ENCODE measurements around the gene PLCD1.
"Not testable (repeated sequence)": the region's sequence is repeated elsewhere in the genome, so short reads cannot be mapped to it uniquely, and the experiment has no call there.

The PLCD1 gene

DNA sequence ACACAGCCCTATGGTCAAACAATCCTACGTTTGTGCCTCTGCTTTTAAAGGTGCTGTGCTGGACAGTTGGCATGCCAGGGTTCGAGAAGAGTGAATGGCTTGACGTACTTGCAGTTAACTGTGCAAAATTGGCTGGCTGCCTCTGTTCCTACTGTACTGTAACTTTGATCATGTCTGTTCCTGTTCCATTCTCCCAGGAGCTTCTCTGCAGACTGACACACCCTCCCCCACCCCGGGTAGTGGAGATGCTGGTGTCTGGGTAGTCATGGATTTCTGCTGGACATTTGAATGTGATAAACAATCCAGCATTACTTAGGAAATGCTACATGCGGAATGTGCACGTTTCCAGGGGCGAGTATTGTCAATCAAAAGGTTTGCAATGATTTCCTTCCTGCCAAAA, 45.4 kb downstream of the PLCD1 start:
- DNase-seq = no peak

DNA sequence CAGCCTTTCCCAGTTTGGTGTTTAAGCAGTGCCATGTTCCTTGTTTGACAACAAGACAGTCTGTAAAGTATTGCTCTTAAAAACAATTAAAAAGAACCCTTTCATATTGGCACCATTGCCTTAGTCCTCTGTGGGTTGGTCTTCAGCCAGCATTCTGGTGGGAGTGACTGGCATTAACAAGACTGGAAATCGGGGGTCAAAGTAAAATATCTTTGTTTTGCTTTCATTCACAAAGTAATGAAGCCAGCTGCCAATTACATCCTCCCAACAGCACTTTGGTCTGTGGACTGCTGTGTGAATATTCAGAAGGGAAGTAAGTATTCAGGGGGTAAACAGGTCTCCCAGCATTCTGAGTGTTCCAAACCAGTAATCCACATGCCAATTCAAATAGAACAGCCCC, 47.1 kb downstream of the PLCD1 start:
- no peak for DNase-seq

DNA sequence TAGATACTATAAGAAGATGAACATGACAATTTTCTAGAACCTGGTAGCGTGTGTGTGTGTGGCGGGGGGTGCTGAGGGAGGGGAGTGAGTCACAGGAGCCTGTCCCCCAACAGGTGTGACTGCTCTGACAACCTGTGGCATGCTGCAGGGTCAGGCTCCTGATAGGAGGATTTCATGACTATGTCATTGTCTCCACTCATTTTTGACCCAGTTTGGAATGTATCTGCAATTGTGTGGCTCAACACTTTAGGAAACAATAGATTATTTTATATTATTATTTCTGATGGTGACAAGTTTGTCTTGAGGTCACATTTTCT, 48.1 kb downstream of the PLCD1 start:
- DNase-seq = no peak

DNA sequence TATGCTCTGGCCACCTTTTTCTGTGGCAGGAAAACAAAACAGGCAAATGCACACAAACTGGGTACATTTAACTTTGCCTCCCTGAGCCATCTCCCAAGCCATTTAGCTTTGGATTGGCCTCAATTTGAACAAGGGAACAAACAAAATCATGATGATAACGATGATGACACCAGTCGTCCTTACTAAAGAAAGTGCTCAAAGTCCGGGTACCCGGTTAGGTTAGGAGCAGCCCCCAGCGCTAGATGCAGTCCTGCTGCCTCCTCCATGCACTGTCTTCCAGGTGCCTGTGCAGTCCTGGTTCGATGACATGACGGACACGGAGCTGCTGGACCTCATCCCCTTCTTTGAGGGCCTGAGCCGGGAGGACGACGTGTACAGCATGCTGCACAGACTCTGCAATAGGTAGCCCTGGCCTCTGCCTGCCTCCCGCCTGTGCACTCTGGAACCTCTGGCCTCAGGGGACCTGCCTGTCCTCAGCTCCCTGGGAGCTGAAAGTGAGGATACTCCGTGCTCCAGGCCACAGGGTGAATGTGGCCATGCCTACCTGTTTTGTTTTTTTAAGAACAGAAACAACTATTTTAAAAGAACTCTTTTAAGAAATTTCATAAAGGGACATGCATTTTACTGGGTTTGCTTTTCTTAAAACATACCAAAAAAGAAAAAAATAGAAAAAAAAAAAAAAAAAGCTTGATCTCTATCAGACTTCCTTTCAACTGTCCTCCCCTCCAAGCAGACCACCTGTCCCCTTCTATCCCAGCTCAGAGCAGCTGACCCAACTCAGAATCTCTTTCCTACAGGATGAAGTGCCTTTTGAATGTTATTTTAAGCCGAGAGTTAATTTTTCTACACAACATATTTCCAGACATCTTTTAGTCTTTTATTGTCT, 48.7 kb downstream of the PLCD1 start:
- DNase-seq = no peak

DNA sequence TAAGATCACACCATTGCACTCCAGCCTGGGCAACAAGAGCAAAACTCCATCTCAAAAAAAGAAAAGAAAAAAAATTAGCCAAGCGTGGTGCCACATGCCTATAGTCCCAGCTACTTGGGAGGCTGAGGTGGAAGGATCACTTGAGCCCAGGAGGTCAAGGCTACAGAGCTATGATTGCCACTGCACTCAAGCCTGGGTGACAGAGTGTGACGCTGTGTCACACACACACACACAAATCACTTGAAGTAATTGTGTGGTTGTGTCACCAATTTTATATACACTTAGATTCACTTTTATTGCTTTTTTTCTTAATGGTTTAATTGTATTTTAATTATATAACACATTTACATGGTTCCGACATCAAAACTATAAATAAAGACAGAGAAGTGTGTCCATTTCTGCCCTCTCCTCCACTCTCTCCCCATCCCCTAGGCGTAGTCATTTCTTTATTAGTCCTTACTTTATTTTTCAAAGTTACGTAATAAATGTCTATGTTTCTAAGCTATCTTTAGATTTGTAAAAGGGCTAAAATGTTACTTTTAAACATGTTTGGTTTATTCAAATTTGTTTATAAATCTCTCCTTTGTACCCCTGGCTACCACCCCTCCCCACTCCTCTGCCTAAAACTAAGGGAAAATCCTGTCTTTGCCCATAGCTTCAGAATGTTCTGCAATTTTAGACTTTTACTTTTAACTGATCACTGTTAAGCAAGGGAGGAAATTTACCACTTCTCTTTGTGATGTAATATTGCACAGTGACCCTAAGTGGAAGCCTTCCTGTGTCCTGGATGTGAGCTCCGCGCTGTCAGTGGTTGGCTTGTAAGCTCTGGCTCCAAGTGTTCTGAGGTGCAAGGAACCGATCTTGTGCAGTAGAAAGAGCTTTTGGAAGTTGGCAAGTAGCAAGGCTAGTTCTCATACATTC, 49.6 kb downstream of the PLCD1 start:
- no peak for DNase-seq

DNA sequence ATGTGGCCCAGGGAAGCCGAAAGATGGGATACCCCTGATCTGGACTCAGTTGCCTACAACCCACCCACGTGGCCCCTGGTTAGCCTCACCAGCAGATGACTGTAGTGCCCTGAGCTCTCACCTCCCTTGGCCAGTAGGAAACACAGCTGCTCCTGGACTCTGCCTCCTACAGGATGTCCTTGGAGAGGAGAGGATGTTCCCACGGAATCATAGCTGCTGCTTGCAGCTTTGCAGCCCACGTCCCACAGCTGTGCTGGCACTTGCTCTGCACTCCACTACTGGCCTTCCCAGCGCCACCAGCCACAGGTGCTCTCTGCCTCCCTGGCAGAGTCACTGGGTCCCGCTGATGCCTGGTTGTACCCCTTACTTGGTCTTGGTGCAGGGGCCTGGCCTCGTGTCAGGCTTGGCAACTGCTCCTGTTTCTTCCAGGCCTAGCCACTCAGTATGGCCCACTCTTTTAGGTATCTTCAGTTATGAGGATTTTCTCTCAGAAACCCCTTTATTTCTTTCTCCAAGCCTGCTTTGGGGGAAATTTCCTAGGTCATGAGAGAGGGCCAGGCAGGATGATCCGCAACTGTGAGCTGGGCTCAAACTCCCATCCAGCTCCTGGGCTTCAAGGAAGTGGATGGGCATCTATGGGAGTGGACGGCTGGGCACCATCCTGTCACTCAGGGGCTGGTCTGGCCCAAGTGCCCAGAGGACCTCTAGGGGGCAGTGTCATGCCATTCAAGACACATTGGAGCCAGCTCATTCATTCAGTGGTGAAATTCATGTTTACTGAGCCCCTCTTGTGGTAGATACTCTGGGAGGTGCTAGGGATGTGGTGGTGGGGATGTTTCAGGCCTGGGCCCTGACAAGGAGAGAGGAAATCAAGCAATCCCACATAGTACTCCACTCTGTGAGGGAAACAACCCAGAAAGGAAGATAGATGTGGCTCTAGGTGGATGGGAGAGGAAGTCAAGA, 55.0 kb downstream of the PLCD1 start:
- DNase-seq = peak; percentile 16

DNA sequence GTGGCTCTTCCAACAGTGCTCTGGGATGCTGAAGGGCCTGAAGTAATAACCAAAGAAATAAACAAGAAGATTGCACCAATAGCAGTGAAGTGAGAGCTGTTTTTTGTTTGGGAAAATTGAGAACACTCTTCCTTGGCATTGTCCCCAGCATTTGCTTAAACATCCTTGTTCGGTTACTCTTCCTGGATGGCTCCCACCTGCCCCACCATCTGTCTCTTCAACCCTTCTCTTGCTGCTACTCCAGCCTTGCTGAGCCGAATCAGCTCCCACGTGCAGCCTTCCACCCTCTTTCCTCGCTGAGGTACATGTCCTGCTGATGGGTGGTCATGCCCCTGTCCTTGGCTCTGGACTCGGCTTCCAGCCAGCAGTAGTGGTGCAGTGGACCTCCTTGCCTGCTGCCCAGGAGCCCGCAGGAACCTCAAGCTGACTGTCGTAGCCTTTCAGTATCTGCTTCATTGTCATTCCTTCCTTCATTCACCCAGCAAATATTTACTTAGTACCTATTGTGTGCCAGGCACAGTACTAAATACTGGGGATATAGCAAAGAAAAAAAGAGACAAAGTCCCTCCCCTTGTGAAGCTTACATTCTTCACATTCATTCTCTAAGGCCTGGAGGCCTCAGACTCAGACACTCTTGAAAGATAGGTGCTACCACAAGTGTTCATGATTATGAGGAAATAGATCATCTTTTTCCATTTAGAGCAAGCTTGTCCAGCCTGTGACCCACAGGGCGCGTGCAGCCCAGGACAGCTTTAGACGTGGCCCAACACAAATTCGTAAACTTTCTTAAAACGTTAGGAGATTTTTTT, 56.0 kb downstream of the PLCD1 start:
- no peak for DNase-seq

DNA sequence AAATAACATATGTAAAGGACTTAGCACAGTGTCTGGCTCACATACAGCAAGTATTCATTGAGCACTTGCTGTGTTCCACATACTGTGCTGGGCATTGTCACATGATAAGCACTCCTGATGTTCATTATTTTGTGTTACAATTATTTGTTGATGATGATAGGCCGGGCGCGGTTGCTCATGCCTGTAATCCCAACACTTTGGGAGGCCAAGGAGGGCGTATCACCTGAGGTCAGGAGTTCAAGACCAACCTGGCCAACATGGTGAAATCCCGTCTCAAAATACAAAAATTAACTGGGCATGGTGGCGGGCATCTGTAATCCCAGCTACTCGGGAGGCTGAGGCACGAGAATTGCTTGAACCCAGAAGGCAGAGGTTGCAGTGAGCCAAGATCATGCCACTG, 57.4 kb downstream of the PLCD1 start:
- DNase-seq = not testable (repeated sequence)

DNA sequence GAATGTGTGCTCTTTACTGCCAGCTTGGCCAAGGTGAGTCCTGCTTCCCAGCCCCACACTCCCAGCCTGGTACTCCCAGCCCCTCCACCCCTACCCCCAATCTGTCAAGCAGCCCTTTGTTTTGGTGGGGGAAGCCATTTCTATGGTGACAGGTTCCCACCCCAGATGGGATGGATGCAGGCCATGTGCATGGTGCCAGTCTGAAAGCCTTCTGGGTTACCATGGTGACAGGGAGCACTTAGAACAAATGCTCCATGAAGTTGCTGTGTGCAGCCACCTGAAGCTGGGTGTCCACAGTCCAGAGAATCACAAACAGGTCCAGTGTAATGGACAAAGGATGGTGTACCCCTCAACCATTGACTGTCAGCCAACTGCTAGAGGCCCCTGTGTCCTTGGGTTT, 58.0 kb downstream of the PLCD1 start:
- no peak for DNase-seq

DNA sequence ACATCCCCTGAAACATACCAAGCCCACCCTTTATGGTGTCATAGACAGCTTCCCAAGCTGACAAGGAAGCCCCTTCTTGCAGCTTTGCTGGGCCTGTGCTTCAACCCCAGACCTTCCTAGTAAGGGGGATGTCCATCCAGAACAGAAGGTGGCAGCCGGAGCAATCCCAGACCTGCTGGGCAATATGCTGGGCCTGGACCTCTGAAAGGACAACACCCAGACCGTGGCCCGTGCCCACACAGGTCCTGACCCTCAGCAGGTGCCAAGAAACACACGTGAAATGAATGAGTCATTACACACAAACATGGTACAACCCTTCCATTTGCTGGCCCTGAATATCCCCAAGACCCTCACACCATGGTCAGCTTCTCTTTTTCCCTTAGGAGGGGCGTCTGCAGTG, 58.6 kb downstream of the PLCD1 start:
- no peak for DNase-seq

DNA sequence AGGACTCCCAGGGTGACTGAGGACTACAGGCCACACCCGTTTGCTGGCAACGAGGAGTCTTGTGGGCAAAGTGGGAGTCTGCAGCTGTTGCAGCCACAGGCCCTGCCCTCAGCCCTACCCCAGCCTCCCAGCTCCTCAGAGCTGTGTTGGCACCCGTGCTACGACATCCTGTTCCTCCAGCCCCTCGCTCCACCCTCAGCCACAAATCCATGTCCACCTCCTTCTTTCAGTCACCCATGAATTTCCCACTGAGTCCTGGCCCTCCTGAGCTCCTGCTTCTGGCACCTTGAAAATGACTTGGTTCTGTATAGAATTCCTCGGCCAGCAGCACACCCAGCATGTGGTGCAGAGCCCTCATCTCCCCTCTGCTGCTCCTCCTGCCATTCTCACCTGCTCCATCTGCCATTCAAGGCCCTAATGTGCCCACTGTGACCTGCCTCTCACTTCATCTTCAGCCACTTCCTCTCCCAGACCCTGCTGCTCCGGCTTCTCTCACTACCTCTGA, 59.8 kb downstream of the PLCD1 start:
- DNase-seq = no peak

DNA sequence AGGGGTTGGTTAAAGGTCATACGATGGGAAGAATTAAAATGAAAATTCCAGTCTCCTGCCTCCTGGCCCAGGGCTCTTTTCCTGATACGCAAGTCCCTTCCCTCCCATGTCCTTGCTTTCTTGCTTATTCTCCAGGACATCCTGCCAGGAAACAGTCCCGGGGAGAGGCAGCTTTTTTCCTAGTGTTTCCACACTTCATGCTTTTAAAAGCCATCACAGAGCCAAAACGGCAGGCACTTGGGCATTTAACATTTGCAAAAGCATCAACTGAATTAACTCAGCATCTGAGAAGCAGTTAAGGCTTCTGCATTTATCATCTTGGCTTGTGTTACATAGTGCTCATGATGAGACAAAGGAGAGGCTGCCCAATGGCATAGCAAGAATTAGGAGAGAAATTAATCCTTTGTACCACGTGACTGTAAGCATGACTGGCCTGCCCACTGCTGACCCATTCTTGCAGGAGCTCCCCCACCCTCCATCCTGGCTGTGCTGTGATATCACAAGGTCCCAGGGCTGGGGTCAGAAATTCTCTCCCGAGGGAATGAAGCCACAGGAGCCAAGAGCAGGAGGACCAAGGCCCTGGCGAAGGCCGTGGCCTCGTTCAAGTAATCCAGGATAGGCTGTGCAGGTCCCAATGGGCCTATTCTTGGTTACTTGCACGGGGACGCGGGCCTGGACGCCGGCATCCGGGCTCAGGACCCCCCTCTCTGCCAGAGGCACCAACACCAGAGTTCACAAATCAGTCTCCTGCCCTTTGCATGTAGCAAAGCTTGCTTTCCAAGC, 60.4 kb downstream of the PLCD1 start:
- DNase-seq = no peak

DNA sequence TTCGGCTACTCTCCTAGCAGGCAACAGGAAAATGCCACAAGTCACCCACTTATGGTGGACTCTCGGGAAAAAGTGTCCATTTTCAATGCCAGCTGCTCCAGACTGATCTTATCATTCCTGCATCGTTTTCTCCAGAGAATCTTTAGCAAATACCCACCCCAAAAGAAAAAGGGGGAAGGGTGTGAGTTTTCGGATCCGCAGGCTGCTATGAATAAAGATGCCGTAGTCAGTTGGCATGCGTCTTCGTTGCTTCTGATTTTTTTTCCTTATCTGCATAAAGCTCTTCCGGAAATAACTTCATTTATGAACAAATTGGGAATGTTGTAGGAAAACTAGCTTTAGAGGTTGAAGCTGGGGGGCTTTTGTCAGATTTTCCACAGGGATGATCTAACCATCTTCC, 61.2 kb downstream of the PLCD1 start:
- DNase-seq = no peak

DNA sequence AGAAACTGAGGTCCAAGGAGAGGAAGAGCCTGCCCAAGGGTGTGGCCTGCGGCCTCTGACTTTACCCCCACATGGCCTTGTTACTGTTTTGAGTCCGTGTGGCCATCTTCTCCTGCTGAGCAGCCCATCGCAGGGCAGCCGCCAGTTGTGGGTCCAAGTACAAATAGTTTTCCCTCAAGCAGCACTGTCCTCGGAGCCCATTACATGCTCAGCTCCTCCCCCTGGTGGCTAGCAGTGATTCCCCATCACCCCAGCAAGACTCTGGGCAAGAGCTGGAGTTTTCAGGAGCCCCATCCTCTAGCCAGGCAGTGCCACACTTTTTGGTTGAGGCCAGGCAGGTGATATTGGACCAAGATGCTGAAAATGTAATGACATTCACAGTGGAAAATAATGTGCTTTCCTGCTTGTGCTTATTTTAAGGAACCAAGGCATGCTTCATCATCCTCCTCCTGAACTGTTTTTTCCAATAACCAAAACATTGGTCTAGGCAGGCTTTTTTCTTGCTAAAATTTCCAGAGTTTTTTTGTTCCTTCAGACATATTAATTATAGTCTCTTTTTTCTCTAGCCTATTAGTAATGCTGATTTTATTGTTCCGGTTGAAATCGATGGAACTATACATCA, 62.1 kb downstream of the PLCD1 start:
- no peak for DNase-seq

DNA sequence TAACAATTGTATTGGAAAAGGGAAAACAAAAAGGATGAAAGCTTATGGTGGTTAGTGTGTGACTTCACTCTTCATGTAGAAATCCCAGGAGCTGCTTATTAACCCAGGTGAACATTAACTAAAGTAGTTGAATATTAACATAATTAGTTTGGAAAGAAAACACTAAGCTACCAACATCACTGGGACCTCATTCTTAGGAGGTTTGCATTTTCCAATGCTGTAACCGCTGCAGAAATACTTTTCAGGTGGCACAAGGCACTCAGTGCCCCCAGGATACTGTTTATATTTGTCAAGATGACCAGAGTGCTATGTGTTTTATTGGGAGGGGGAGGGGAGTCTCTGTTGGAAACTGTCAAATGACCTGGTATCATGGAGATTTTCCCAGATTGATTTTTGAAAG, 64.7 kb downstream of the PLCD1 start:
- no peak for DNase-seq

DNA sequence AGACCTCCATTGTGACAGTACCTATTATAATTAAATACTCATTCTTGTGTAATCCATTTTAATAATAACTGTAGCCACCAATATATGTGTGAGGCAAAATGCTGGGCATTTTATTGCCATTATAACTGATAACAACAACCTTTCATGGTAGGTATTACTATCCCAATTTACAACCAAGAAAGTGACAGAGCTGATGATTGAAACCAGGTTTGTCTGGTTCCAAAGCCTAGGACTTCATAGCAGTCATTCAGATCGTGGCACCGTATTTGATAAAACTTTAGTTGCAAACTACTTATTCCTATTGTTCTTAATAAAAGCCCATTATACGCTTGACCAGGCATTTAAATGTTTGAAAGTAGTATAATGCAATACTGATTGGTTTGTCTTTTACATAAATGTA, 65.3 kb downstream of the PLCD1 start:
- no peak for DNase-seq

DNA sequence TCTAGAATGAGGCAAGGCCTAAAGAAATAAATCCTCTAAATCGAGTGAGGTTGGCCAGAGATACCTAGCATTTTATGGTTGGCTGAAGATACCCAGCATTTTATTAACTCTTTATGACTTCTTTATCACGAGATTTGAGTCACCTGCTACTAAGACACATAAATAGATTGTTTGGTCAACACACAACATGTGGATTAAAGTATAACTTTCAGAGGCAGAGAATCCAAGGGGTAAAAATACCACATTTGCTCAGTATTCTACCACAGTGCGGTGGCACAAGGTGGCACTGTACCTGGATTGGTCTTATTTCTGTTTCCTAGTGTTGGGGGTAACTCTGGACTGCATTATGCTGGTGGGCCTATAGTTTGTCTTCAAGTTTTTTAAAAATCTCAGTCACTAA, 65.8 kb downstream of the PLCD1 start:
- DNase-seq = no peak

DNA sequence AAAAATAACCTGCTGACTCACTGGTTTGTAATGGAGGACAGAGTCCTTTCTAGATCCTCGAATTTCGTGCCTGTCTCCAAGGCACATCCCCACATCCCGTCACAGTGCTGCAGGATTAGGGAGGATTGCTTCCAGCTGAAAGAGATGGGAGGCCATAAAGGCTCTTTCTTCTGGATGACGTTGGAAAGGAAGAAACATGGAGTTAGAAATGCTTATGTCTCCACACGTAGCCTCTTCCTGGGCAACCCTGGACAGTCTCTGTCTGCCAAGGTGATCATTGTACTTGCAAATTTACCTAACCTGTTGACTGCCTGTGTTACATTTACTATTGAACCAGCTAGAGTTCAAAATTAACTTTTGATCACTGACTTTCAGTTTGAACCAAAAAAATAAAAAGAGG, 66.4 kb downstream of the PLCD1 start:
- DNase-seq = no peak

DNA sequence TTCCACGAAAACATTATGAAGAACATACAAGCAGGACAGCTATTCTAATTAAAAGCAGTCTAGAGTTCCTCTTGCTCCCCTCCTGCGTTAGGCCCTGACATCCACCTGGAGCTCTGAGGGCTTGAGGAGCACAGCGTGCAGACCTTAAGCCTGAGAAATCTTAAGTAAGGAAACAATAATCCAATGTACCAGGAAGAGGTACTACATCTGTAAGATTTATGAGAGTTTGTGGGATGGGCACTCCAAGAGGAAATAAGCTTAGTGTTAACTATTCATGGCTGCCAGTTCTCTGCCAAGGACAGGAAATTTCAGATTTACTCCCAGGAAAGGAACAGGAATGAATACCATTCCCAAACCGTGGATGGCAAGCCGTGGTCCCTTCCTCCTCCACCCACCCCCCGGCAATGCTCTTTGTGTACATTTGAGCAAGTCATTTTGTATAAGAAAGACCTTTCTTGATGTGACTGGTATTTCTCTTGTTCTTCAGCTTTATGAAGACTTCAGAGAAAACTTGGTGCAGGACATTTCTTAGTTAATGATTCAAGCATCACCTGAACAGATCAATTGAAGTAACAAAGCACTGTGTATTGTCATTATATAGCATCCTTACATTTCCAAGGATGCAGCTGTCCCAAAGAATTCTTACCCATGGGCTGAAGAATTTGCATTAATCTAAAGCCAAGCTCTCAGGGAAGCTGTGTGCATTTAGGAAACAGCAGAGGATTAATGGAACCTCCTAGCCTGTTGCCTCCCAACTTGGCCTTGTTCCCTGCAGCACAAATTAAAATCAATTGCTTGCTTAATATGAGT, 67.6 kb downstream of the PLCD1 start:
- DNase-seq = no peak

DNA sequence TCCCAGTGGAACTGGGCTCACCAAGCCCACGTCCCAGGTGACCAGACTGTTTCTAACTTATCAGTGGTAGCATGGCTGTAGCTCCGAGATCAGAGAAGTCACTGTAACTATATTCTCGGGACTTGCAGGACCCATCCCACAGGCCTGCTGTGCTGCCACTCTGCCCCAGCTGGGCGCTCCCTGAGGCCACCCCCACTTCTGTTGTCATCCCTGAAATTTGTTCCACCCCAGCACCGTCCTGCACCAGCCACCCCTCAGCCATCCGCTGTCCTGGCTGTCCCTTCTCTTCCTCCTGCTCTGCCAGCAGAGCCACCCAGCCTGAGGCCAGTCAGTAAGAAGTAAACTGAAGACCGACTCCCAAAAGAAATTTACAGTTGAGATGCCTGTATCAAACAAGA, 71.9 kb downstream of the PLCD1 start:
- no peak for DNase-seq

Data from DMS153 (cell line).